ENCODE results near the gene AVP. TPM values are rescaled to one million over a fixed set of nuclear protein-coding genes. Genes with fewer than 3 reads are reported as not detected.
"Not testable (repeated sequence)": the region's sequence is repeated elsewhere in the genome, so short reads cannot be mapped to it uniquely, and the experiment has no call there.

Gene AVP
- total and polyA plus RNA-seq, 2 of the 13 experiments (the other 11 are each of a cell fraction or from before 2014, with no cell fraction given): 0.12 TPM; not detected in 1

- not testable (repeated sequence) for TF ChIP-seq GABPA (IDR thresholded peaks at IDR 0.05; ENCODE audit: low read depth, low read length); FOXP1 (IDR thresholded peaks at IDR 0.05); SOX6 (IDR thresholded peaks at IDR 0.05); EP300 (CRISPR knock-in tag; IDR thresholded peaks at IDR 0.05; ENCODE audit: borderline replicate concordance)
- TF ChIP-seq GABPA (CRISPR knock-in tag; IDR thresholded peaks at IDR 0.05; ENCODE audit: low read depth) (peak; percentile 30; the same call in 1 of the 2 replicates), RCOR2 (CRISPR knock-in tag; IDR thresholded peaks at IDR 0.05) (peak; percentile 75), MED1 (CRISPR knock-in tag; IDR thresholded peaks at IDR 0.05) (peak; percentile 40; the same call in 1 of the 2 replicates), ELF3 (CRISPR knock-in tag; IDR thresholded peaks at IDR 0.05) (0 out of 2 replicates have a peak, but pooled peaks have one; percentile 35), BCL6 (CRISPR knock-in tag; IDR thresholded peaks at IDR 0.05) (peak; percentile 91), SRY (CRISPR knock-in tag; IDR thresholded peaks at IDR 0.05) (peak; percentile 49; the same call in 1 of the 2 replicates), NFKBIZ (CRISPR knock-in tag; IDR thresholded peaks at IDR 0.05) (0 out of 2 replicates have a peak, but pooled peaks have one; percentile 13), ZBTB38 (CRISPR knock-in tag; IDR thresholded peaks at IDR 0.05) (peak; percentile 62; the same call in 1 of the 2 replicates), SOX5 (CRISPR knock-in tag; IDR thresholded peaks at IDR 0.05; ENCODE audit: borderline replicate concordance) (0 out of 2 replicates have a peak, but pooled peaks have one; percentile 53), IRF2 (CRISPR knock-in tag; IDR thresholded peaks at IDR 0.05) (0 out of 2 replicates have a peak, but pooled peaks have one; percentile 12), FOXP4 (CRISPR knock-in tag; IDR thresholded peaks at IDR 0.05) (peak; percentile 26; the same call in 1 of the 2 replicates), ZNF280B (CRISPR knock-in tag; IDR thresholded peaks at IDR 0.05; ENCODE audit: borderline replicate concordance) (0 out of 2 replicates have a peak, but pooled peaks have one; percentile 28), FOXP1 (CRISPR knock-in tag; IDR thresholded peaks at IDR 0.05) (peak; percentile 56), SOX6 (CRISPR knock-in tag; IDR thresholded peaks at IDR 0.05) (peak; percentile 64), ZBTB33 (CRISPR knock-in tag; IDR thresholded peaks at IDR 0.05) (peak; percentile 61; the same call in 1 of the 2 replicates), EP300 (IDR thresholded peaks at IDR 0.05; ENCODE audit: low read depth in 2 of 2, low read length in 2 of 2) (0 out of 4 replicates have a peak, but pooled peaks of 1 of the 2 experiments have one; percentile 6), GATAD2A (CRISPR knock-in tag; IDR thresholded peaks at IDR 0.05) (peak; percentile 93), HNF4A (CRISPR knock-in tag; IDR thresholded peaks at IDR 0.05) (peak; percentile 41; the same call in 1 of the 2 replicates), THAP11 (CRISPR knock-in tag; IDR thresholded peaks at IDR 0.05) (0 out of 2 replicates have a peak, but pooled peaks have one; percentile 13), ARNT2 (CRISPR knock-in tag; IDR thresholded peaks at IDR 0.05; ENCODE audit: low read depth) (0 out of 2 replicates have a peak, but pooled peaks have one; percentile 24), FOXK1 (CRISPR knock-in tag; IDR thresholded peaks at IDR 0.05; ENCODE audit: borderline replicate concordance, low read depth) (peak; percentile 41; the same call in 1 of the 2 replicates), HOXA3 (CRISPR knock-in tag; IDR thresholded peaks at IDR 0.05) (peak; percentile 30; the same call in 1 of the 2 replicates), ZKSCAN5 (CRISPR knock-in tag; IDR thresholded peaks at IDR 0.05) (peak; percentile 55; the same call in 1 of the 2 replicates)
Measured at GRCh38 chr20:3125776-3126526, 41.4 kb upstream of the AVP start (continued).

Measured in HepG2 (cell line).